Fibroblast of pulmonary artery (primary cell): ENCODE measurements around the gene ZNF611.
A peak's percentile ranks its signal among the peaks of the same experiment; 100 is the strongest.
"Not testable (repeated sequence)": the region's sequence is repeated elsewhere in the genome, so short reads cannot be mapped to it uniquely, and the experiment has no call there.

Experiments used
- DNase-seq: peaks from one replicate; pipeline ENCODE4 v3.0.0-alpha.2; 2010; ENCODE audit warnings: low read depth
- H3K4me3 ChIP-seq: replicated peaks from 2 replicates; pipeline ENCODE4 v1.5.1; 2011; ENCODE audit warnings: low read depth, mild to moderate bottlenecking, control low read depth, low read length, moderate library complexity
- TF ChIP-seq, protein P1 (sequence below): IDR thresholded peaks from 2 replicates; pipeline ENCODE4 v1.5.1; 2011; ENCODE audit warnings: mild to moderate bottlenecking, control low read depth, low read length, inconsistent platforms; ENCODE audit errors: missing control alignments

Gene ZNF611

DNA sequence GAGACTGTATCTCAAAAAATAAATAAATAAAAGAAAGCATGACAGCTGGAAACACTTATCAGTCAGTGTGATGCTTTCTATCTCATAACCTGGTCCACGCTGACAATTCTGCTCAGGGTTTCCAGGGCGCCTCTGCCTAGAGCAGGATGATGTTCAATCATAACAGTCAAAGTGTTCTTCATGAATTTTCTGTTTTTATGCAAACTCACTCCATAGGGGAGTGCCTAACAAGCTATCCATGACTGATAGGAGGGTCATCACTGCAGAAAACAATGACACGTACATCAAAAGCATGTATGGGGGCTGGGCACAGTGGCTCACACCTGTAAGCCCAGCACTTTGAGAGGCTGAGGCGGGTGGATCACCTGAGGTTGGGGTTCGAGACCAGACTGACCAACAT lies 55.2 kb downstream of the ZNF611 start:
- H3K4me3 ChIP-seq: no peak overlapping the region
- TF ChIP-seq, protein P1, sequence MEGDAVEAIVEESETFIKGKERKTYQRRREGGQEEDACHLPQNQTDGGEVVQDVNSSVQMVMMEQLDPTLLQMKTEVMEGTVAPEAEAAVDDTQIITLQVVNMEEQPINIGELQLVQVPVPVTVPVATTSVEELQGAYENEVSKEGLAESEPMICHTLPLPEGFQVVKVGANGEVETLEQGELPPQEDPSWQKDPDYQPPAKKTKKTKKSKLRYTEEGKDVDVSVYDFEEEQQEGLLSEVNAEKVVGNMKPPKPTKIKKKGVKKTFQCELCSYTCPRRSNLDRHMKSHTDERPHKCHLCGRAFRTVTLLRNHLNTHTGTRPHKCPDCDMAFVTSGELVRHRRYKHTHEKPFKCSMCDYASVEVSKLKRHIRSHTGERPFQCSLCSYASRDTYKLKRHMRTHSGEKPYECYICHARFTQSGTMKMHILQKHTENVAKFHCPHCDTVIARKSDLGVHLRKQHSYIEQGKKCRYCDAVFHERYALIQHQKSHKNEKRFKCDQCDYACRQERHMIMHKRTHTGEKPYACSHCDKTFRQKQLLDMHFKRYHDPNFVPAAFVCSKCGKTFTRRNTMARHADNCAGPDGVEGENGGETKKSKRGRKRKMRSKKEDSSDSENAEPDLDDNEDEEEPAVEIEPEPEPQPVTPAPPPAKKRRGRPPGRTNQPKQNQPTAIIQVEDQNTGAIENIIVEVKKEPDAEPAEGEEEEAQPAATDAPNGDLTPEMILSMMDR: no peak
- no peak for DNase-seq

DNA sequence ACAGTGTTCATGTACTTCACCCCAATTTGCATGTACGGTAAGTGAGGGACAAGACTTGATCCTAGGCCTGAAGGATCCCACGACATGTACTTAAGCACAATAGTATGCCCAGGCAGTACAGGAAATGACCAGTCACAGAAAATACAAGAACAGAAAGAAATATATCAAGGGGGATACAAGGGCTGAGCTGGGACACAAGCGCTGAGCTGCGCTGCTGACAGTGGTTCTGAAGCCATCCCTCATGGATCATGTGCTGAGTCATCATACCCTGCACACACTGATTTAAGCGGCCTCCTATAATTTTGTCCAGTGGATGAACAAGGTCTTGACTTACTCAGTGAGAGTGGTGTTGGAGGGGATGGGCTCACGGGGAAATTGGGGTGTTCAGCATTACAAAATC lies 59.6 kb downstream of the ZNF611 start:
- DNase-seq, H3K4me3 ChIP-seq: not testable (repeated sequence)

DNA sequence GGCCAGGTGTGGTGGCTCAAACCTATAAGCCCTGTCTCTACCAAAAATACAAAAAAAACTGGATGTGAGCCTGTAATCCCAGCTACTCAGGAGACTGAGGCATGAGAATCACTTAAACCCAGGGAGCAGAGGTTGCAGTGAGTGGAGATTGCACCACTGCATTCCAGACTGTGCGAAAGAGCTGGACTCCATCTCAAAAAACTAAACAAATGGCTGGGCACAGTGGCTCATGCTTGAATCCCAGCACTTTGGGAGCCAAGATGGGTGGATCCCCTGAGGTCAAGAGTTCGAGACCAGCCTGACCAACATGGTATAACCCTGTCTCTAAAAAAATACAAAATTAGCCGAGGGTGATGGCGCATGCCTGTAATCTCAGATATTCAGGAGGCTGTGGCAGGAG lies 61.8 kb downstream of the ZNF611 start:
- peak; percentile 18 for DNase-seq
- TF ChIP-seq, protein P1: no peak
- no peak overlapping the region for H3K4me3 ChIP-seq

DNA sequence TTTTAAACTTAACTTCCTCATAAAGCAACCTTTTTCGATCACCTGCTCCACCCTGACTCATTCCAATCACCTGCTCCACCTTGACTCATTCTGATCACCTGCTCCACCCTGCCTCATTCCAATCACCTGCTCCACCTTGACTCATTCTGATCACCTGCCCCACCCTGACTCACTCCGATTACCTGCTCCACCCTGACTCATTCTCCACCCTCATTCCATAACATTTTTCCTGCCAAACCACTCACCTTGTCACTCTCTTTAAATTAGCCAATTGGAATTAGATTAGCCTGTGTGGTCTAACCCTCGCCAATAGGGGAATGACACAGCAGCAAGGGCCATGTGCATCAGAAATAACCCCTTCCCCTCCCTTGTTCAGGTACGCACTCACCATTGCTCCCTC lies 64.8 kb downstream of the ZNF611 start:
- no peak overlapping the region for H3K4me3 ChIP-seq
- DNase-seq: no peak
- TF ChIP-seq, protein P1: no peak

DNA sequence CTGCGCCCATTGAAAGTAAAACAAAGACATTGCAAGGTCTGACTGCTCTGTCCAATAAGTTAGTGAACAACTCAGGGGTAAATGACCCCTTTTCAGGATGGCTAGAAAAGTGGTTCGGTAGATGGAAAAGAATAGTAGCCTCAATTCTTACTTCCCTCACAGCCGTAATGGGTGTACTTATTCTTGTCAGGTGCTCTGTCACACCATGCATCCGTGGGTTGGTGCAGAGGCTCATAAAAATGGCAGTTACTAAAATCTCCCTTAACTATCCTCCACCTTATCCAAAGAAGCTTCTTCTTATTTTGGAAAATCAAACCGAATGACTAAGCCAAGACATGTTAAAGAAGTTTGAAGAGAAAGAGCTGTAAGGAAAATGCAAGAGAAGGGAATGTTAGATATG lies 65.3 kb downstream of the ZNF611 start:
- TF ChIP-seq, protein P1: no peak
- H3K4me3 ChIP-seq: no peak overlapping the region
- no peak for DNase-seq

DNA sequence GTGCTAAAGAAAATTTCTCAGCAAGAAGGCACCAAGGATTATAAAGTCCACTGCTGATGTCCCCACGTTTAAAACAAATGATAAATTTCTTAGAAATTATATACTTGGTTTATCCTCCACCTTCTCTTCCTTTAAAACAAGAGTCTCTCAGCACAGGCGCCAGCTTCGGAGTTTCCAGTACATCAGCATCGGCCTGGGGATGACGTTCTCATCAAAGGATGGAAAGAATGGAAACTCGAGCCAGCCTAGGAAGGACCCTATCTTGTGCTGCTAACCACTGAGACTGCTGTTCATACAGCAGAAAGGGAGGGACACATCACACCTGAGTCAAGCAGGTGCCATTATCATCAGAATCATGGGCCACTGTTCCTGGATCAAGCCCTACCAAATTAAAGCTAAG lies 66.9 kb downstream of the ZNF611 start:
- TF ChIP-seq, protein P1: no peak
- H3K4me3 ChIP-seq: no peak overlapping the region
- DNase-seq: no peak

DNA sequence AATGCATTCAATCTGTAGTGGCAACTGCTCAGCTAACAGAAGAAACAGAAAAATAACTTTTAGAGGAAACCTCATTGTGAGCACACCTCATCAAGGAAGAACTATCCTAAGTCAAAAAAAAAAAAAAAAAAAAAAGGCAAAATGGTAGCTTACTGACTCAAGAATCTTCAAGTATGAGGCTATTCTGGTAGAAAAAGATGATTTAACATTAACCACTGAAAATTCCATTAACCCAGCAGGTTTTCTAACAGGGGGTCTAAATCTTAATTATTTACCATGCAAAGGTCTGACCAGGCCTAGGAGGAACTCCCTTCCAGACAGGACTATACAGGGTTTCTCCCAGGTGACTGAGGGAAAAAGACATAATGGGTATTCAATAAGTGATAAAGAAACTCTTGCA lies 68.3 kb downstream of the ZNF611 start:
- TF ChIP-seq, protein P1: no peak

DNA sequence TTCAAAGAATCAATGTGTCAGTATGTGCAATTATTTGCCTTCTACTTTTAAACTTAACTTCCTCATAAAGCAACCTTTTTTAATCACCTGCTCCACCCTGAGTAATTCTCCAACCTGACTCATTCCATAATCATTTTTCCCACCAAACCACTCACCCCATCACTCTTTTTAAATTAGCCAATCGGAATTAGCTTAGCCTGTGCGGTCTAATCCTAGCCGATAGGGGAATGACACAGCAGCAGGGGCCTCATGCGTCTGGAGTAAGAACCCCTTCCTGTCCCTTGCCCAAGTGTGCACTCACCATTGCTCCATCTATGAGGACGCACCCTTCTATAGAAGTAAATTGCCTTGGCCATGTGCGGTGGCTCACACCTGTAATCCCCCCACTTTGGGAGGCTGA lies 69.3 kb downstream of the ZNF611 start:
- TF ChIP-seq, protein P1: no peak
- no peak for DNase-seq
- no peak overlapping the region for H3K4me3 ChIP-seq

More for the DNA sequence above, 68.3 kb downstream of the ZNF611 start:
- H3K4me3 ChIP-seq: no peak overlapping the region
- no peak for DNase-seq
